Prostate gland (tissue), 2 donors: Measurements from ENCODE around the gene RNF40.

Source experiments
- CTCF ChIP-seq, 4 experiments: fragments of 200-600 bp in 2 of 4; fragments of 450-650 bp in 2 of 4; sonication (generic) in 2 of 4; IDR thresholded peaks; 1 replicate in 3 of 4; 2 replicates in 1 of 4; pipeline ENCODE4 v1.5.1; 2016 to 2019; ENCODE audit warnings: antibody characterized with exemption in 4 of 4, mild to moderate bottlenecking in 2 of 4, moderate library complexity in 2 of 4
- POLR2A ChIP-seq: fragments of 450-650 bp; IDR thresholded peaks from one replicate; pipeline ENCODE4 v1.6.1; 2016; ENCODE audit warnings: antibody characterized with exemption, mild to moderate bottlenecking
- POLR2AphosphoS5 ChIP-seq: sonication (generic); formaldehyde crosslinking; IDR thresholded peaks from one replicate; pipeline ENCODE4 v1.6.1; 2017; ENCODE audit warnings: antibody characterized with exemption

GRCh38 chr16:30813821-30814189, 51.7 kb downstream of the RNF40 start:
- TF ChIP-seq CTCF (IDR thresholded peaks at IDR 0.05) (no peak), POLR2AphosphoS5 (no peak), POLR2A (no peak)
